HepG2 (cell line): Measurements from ENCODE around the gene FASTKD3. TPM values are rescaled to one million over a fixed set of nuclear protein-coding genes. Genes with fewer than 3 reads are reported as not detected.

Experiments used
- ATAC-seq: fragments of 200-7000 bp; cut with Tn5 transposase; 3 replicates; pipeline ENCODE4 v1.9.1; 2020; ENCODE audit warnings: mild to moderate bottlenecking, moderate library complexity
- BruUV-seq: library from RNA; stranded (reverse); fragments of 400-500 nt; replicated peaks from 2 replicates; lab custom pipeline; 2021; lab: Mats Ljungman, UMichigan
- CTCF ChIA-PET: fragments of 300-600 bp; formaldehyde crosslinking; extraction: SDS; loops from one replicate; lab custom pipeline; 2021; ENCODE audit warnings: low total read pairs, inconsistent platforms, low intra/inter-chr PET ratio; lab: Yijun Ruan, JAX
- POLR2A ChIA-PET: fragments of 350-600 bp; sonication (Branson Sonifier 250); formaldehyde crosslinking; loops from one replicate; lab custom pipeline; 2020; ENCODE audit warnings: antibody characterized with exemption, inconsistent platforms; lab: Yijun Ruan, JAX
- DNase-seq: peaks from one replicate; pipeline ENCODE4 v3.0.0-alpha.2; 2015; ENCODE audit warnings: low spot score
- FAIRE-seq: peaks from 3 replicates; lab custom pipeline; 2011; peaks lifted over from hg19 to GRCh38; lab: Jason Lieb, UNC
- H2AFZ ChIP-seq: one replicate; pipeline ENCODE4 v1.6.1; 2011; ENCODE audit warnings: low read length, inconsistent platforms
- H3K27ac ChIP-seq: fragments of 300-600 bp; 3 replicates; pipeline ENCODE4 v1.8.0; 2011; ENCODE audit warnings: mixed run types, mild to moderate bottlenecking, mixed read lengths, low read length, inconsistent platforms; ENCODE audit not compliant: insufficient read depth; ENCODE audit errors: extremely low read length
- H3K27me3 ChIP-seq, 2 experiments: fragments of 200-600 bp in 1 of 2; 2 replicates in 1 of 2; 3 replicates in 1 of 2; pipeline versions ENCODE4 v1.6.0 to v1.8.0; 2011; ENCODE audit warnings: low read length in 2 of 2, mild to moderate bottlenecking in 2 of 2, moderate library complexity in 2 of 2, inconsistent platforms in 1 of 2; ENCODE audit not compliant: insufficient read depth in 2 of 2, control insufficient read depth in 1 of 2
- H3K36me3 ChIP-seq, 2 experiments: fragments of 200-600 bp in 1 of 2; replicated peaks in 1 of 2; 2 replicates in 1 of 2; 3 replicates in 1 of 2; pipeline versions ENCODE4 v1.5.1 to v1.8.0; 2011; ENCODE audit warnings: low read length in 2 of 2, inconsistent platforms in 1 of 2; ENCODE audit not compliant: insufficient read depth in 2 of 2, control insufficient read depth in 1 of 2
- H3K4me1 ChIP-seq: 2 replicates; pipeline ENCODE4 v1.5.1; 2012; ENCODE audit warnings: low read length, inconsistent platforms; ENCODE audit not compliant: insufficient read depth
- H3K4me2 ChIP-seq: 2 replicates; pipeline ENCODE4 v1.6.0; 2011; ENCODE audit warnings: low read depth, low read length, inconsistent platforms
- H3K4me3 ChIP-seq, 3 experiments: fragments of 200-600 bp in 1 of 3; sonication (generic), shearing (Covaris generic) in 1 of 3; replicated peaks in 1 of 3; 2 replicates each; pipeline ENCODE4 v1.5.1; 2011 to 2016; ENCODE audit warnings: low read length in 3 of 3, inconsistent platforms in 2 of 3, low read depth in 2 of 3, mild to moderate bottlenecking in 2 of 3, control low read depth in 1 of 3, mixed read lengths in 1 of 3; ENCODE audit not compliant: insufficient read depth in 1 of 3
- H3K79me2 ChIP-seq: one replicate; pipeline ENCODE4 v1.6.1; 2011; ENCODE audit warnings: low read length, inconsistent platforms; ENCODE audit not compliant: insufficient read depth
- H3K9ac ChIP-seq: 2 replicates; pipeline ENCODE4 v1.6.0; 2011; ENCODE audit warnings: mild to moderate bottlenecking, low read depth, low read length, inconsistent platforms; ENCODE audit not compliant: insufficient read depth
- H3K9me3 ChIP-seq: 2 replicates; pipeline ENCODE4 v1.5.1; 2012; ENCODE audit warnings: mild to moderate bottlenecking, low read length
- H4K20me1 ChIP-seq: 2 replicates; pipeline ENCODE4 v1.6.0; 2011; ENCODE audit warnings: inconsistent platforms, mild to moderate bottlenecking, low read length, moderate library complexity; ENCODE audit not compliant: insufficient read depth
- GTF2F1 ChIP-seq: fragments of 150-350 bp; IDR thresholded peaks from 2 replicates; pipeline ENCODE4 v1.6.1; 2014; ENCODE audit warnings: low read length
- HDAC2 ChIP-seq: sonication (generic); formaldehyde crosslinking; IDR thresholded peaks from 2 replicates; pipeline ENCODE4 v1.4.0; 2020; ENCODE audit warnings: missing genetic modification reagents
- KLF15 ChIP-seq: sonication (generic); formaldehyde crosslinking; IDR thresholded peaks from 2 replicates; pipeline ENCODE4 v1.8.1; 2023; ENCODE audit warnings: borderline replicate concordance, mild to moderate bottlenecking, inconsistent platforms, missing genetic modification reagents, mixed read lengths
- PCBP1 ChIP-seq: fragments of 200-400 bp; formaldehyde crosslinking; IDR thresholded peaks from 2 replicates; pipeline ENCODE4 v1.6.1; 2017; ENCODE audit warnings: mild to moderate bottlenecking, low read depth, low read length, borderline replicate concordance
- ZNF232 ChIP-seq: sonication (generic); formaldehyde crosslinking; IDR thresholded peaks from 2 replicates; pipeline ENCODE4 v1.4.0; 2020; ENCODE audit warnings: missing genetic modification reagents, borderline replicate concordance
- WGBS: methylation state at CpG from one replicate; pipeline ENCODE4 v1.1.6; 2017; ENCODE audit warnings: low lambda C conversion rate; 5-methylcytosine and 5-hydroxymethylcytosine counted together
- in situ Hi-C: cut with HindIII; loops from 2 replicates; pipeline ENCODE4 v1.10.0; 2017; ENCODE audit warnings: low pct_unique_long_range_greater_than_20kb; ENCODE audit not compliant: extremely low pct_ligation_motif_present
- intact Hi-C: fragments of 100-400 bp; cut with micrococcal nuclease; formaldehyde crosslinking; loops from one replicate; pipeline ENCODE4 v1.10.0; 2022; ENCODE audit not compliant: unreplicated experiment
- polyA plus RNA-seq, 8 experiments: library from polyadenylated mRNA; depleted of rRNA in 3 of 8; stranded (reverse) in 7 of 8; unstranded in 1 of 8; fragments of >200 nt; fragmentation: Illumina TruSeq in 4 of 8; extraction: Trizol in 4 of 8; gene quantifications; 2 replicates each; pipeline versions ENCODE4 v1.2.1 to v1.2.3, GENCODE V29; 2011 to 2016; ENCODE audit warnings: low read depth in 4 of 8, missing spikeins in 1 of 8, mixed read lengths in 1 of 8; ENCODE audit not compliant: insufficient read depth in 1 of 8
- total RNA-seq, 5 experiments: library from RNA; depleted of rRNA; stranded (reverse); fragments of >200 nt; fragmentation: Illumina TruSeq; extraction: Trizol; gene quantifications; 2 replicates each; pipeline ENCODE4 v1.2.3, GENCODE V29; 2016; ENCODE audit warnings: low read depth in 1 of 5
- TF ChIP-seq, protein P1 (sequence below): IDR thresholded peaks from 2 replicates; pipeline ENCODE4 v1.6.1; 2018; ENCODE audit warnings: missing genetic modification reagents

The FASTKD3 gene
- total and polyA plus RNA-seq, 2 of the 13 experiments (the other 11 are each of a cell fraction or from before 2014, with no cell fraction given), result 6.9 to 17.8 TPM

DNA sequence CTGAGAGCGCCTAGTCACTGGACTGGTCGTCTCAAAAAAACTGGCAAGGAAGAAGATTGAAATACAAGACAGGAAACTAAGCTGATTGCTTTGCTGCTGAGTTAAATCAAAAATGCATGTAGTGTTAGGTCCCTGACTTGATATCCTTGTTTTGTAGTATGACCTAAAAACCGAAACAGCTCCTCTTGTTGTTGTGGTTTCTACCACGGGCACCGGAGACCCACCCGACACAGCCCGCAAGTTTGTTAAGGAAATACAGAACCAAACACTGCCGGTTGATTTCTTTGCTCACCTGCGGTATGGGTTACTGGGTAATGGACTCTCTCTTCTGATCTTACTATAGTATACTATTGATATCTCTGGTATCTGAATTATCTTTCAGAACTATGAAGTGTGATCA is 4.4 kb upstream of the FASTKD3 start:
- TF ChIP-seq ZNF232 (CRISPR knock-in tag), result no peak
- no peak for TF ChIP-seq KLF15 (CRISPR knock-in tag)
- TF ChIP-seq PCBP1, result no peak
- TF ChIP-seq GTF2F1, result no peak
- TF ChIP-seq HDAC2 (CRISPR knock-in tag), result no peak
- TF ChIP-seq, protein P1, sequence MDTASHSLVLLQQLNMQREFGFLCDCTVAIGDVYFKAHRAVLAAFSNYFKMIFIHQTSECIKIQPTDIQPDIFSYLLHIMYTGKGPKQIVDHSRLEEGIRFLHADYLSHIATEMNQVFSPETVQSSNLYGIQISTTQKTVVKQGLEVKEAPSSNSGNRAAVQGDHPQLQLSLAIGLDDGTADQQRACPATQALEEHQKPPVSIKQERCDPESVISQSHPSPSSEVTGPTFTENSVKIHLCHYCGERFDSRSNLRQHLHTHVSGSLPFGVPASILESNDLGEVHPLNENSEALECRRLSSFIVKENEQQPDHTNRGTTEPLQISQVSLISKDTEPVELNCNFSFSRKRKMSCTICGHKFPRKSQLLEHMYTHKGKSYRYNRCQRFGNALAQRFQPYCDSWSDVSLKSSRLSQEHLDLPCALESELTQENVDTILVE (CRISPR knock-in tag), result no peak
- TF ChIP-seq, all 625 proteins: peak for 0
- H3K9ac ChIP-seq, result no peak overlapping the region
- 95% methylated on average over 9 of the region's 9 CpGs for WGBS
- peaks cover 54% of the 10 kb centered on the region for H3K4me1 ChIP-seq
- intact Hi-C loops (loop anchor here (5.0 kb wide), 1 partner anchor 1241 kb away; the partner anchor contains the start of genes NSUN2 and SRD5A1), in situ Hi-C loops (no loop called here)
- peaks cover 81% of the 10 kb centered on the region for H3K79me2 ChIP-seq
- H3K27ac ChIP-seq, result no peak overlapping the region
- no peak overlapping the region for H3K4me3 ChIP-seq
- no peaks in the 10 kb centered on the region for H3K9me3 ChIP-seq
- BruUV-seq, result no TSS peak
- no peak for ATAC-seq
- peaks cover 15% of the 10 kb centered on the region; the same call in 1 of the 2 replicates for H4K20me1 ChIP-seq
- ChIA-PET POLR2A (interaction anchor here (1.9 kb wide), 1 partner anchor 23 kb away, joined by 4 read pairs; the partner anchor contains the start of gene CFAP90), CTCF (no interaction called here)
- H3K36me3 ChIP-seq, result peaks cover 7 to 53% of the 10 kb centered on the region in 2 experiments
- no peaks in the 10 kb centered on the region; a peak in 1 of 5 replicates for H3K27me3 ChIP-seq
- FAIRE-seq, result no peak
- no peak overlapping the region for H3K4me2 ChIP-seq
- no peak for DNase-seq
- no peak overlapping the region for H2AFZ ChIP-seq
